Activated CD4-positive, alpha-beta T cell treated with anti-CD3 and anti-CD28 coated beads for 36 hours (primary cell): ENCODE measurements around the gene SNX9. TPM values are rescaled to one million over a fixed set of nuclear protein-coding genes. Genes with fewer than 3 reads are reported as not detected.
"Not testable (repeated sequence)": the region's sequence is repeated elsewhere in the genome, so short reads cannot be mapped to it uniquely, and the experiment has no call there.

Experiments
- ATAC-seq: fragments of 200-7000 bp; cut with Tn5 transposase; one replicate; pipeline ENCODE4 v1.10.0; 2021; ENCODE audit warnings: mild to moderate bottlenecking, moderate library complexity
- CTCF ChIA-PET: fragments of 350-600 bp; sonication (Branson Sonifier 250); formaldehyde crosslinking; loops from one replicate; lab custom pipeline; 2021; ENCODE audit warnings: antibody characterized with exemption; lab: Charles Lee
- POLR2A ChIA-PET: fragments of 350-600 bp; sonication (Branson Sonifier 250); formaldehyde crosslinking; loops from one replicate; lab custom pipeline; 2021; ENCODE audit warnings: antibody characterized with exemption, inconsistent platforms; lab: Charles Lee
- DNase-seq: peaks from one replicate; pipeline ENCODE4 v3.0.0-alpha.2; 2020
- H3K27ac Mint-ChIP-seq: one replicate; pipeline ENCODE4 v1.8.0; 2021; ENCODE audit warnings: mixed read lengths
- H3K27me3 Mint-ChIP-seq: one replicate; pipeline ENCODE4 v1.8.0; 2021; ENCODE audit warnings: mixed read lengths
- H3K36me3 Mint-ChIP-seq: one replicate; pipeline ENCODE4 v1.8.0; 2021; ENCODE audit warnings: low read depth, mixed read lengths
- H3K4me1 Mint-ChIP-seq: one replicate; pipeline ENCODE4 v1.8.0; 2021; ENCODE audit warnings: mixed read lengths
- H3K4me3 Mint-ChIP-seq: one replicate; pipeline ENCODE4 v1.8.0; 2021; ENCODE audit warnings: mild to moderate bottlenecking, moderate library complexity, mixed read lengths
- H3K9me3 Mint-ChIP-seq: one replicate; pipeline ENCODE4 v1.8.0; 2021; ENCODE audit warnings: low read depth, mixed read lengths
- intact Hi-C, 2 experiments: fragments of 100-400 bp; cut with DNase I in 1 of 2; cut with micrococcal nuclease in 1 of 2; formaldehyde crosslinking; loops; one replicate each; pipeline versions ENCODE4 v1.14.2 to v1.15.1; 2022 to 2024; cut with DNase I, micrococcal nuclease
- total RNA-seq, 2 experiments: library from RNA; stranded (reverse); gene quantifications; one replicate each; pipeline ENCODE4 v1.2.3, GENCODE V29; 2021

Gene SNX9
- total RNA-seq, 2 experiments from 2014 or later, result 39.4 to 43.3 TPM

DNA sequence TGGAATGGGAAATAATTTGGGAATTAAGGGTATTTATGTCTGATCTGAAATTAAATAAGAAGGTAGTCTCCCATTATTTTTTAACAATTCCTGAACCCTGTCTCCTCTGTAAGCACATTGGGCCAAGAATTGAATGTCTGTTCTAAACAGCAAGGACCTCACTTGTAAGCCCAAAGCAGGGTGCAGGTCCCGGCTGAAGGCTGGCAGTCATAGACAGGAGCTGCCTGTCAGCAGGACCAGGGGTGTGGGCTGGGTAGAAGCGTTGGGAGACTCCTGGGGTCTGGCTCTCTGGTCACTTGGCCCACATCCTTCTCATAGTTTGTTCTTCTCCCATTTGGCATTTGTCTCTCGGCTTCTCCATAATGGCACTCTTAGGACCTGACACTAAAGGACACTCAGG, 75.6 kb downstream of the SNX9 start:
- H3K9me3 Mint-ChIP-seq, result no peaks in the 10 kb centered on the region
- peaks cover 48% of the 10 kb centered on the region for H3K36me3 Mint-ChIP-seq
- intact Hi-C loops, result loop anchor here in 1 of 2 experiments (5.0 to 10.0 kb wide), 2 partner anchors 586 to 794 kb away; no protein-coding TSS in a partner anchor
- ChIA-PET POLR2A (no interaction called here), CTCF (interaction anchor here (0.6 to 1.2 kb wide), 5 partner anchors 13 to 284 kb away, joined by 3 read pairs; no protein-coding TSS in a partner anchor)
- peaks cover 12% of the 10 kb centered on the region for H3K4me1 Mint-ChIP-seq
- no peaks in the 10 kb centered on the region for H3K27me3 Mint-ChIP-seq
- no peak overlapping the region for H3K4me3 Mint-ChIP-seq
- DNase-seq, result no peak
- ATAC-seq, result no peak
- no peak overlapping the region for H3K27ac Mint-ChIP-seq

DNA sequence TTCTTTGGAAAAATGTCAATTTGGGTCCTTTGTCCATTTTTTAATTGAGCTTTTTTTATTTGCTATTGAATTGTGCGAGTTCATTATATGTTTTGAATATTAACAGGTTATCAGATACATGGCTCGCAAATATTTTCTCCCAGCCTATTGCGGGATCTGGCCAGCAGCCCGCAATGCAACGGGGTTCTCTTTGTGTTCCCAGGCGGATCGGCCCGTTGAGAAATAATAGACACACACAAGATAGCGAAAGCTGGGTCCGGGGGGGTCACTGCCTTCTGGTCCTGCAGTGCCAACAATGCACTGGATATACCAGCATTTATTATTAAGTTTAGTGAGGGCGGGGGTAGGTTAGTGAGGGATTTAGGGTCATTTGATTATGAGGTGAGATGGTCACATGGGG, 77.2 kb downstream of the SNX9 start:
- ATAC-seq, DNase-seq, H3K27me3 Mint-ChIP-seq, POLR2A ChIA-PET, H3K27ac Mint-ChIP-seq, H3K4me3 Mint-ChIP-seq, H3K9me3 Mint-ChIP-seq: not testable (repeated sequence)
- CTCF ChIA-PET, result interaction anchor here (1.0 kb wide), 1 partner anchor 27 kb away, joined by 3 read pairs; no protein-coding TSS in a partner anchor
- H3K4me1 Mint-ChIP-seq, result peaks cover 10% of the 10 kb centered on the region
- intact Hi-C loops, result loop anchor here in 1 of 2 experiments (10.0 kb wide), 1 partner anchor 175 kb away; no protein-coding TSS in a partner anchor
- peaks cover 47% of the 10 kb centered on the region for H3K36me3 Mint-ChIP-seq

DNA sequence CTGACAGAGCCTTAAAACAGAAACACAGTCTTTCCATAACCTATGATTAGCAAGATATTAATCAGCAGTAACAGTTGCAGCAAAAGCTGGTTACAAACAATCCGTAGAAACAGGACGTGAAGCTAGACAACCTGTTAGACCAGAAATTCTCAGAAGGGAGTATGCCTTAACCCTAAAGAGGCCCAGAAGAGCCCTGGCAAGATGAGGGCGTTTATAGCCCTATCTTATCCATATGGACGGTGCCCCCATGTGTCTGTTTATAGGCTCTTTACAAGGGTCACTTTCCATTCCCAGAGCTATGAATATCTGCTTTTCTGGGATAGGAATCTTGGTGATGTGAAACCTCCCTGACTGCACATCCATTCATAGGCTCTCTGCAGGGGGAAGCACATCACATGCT, 77.7 kb downstream of the SNX9 start:
- H3K4me3 Mint-ChIP-seq, H3K9me3 Mint-ChIP-seq, DNase-seq, ATAC-seq, POLR2A ChIA-PET, H3K27me3 Mint-ChIP-seq, H3K27ac Mint-ChIP-seq: not testable (repeated sequence)
- peaks cover 52% of the 10 kb centered on the region for H3K36me3 Mint-ChIP-seq
- CTCF ChIA-PET, result interaction anchor here (0.8 to 1.0 kb wide), 3 partner anchors 21 to 166 kb away, joined by 3 to 4 read pairs (median 3); no protein-coding TSS in a partner anchor
- intact Hi-C loops, result loop anchor here in 1 of 2 experiments (10.0 kb wide), 1 partner anchor 174 kb away; no protein-coding TSS in a partner anchor
- peaks cover 10% of the 10 kb centered on the region for H3K4me1 Mint-ChIP-seq

DNA sequence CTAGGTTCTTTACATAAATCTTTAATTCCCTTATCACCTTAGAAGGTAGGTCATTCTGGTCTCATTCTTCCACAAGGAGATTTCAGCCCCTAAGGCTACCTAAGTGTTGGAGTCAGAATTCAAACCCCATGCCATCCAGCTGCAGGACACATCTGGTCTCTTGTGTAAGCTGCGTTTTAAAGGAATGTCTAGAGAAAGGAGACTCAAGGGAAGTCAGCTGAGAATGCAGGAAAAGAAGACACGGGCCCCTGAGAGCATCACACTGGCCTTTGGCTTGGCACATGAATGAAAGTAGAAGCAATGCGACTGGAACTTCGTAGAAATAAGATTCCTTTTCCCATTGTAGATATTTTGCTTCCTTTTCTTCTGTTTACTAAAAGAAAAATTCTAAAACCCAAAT, 82.0 kb downstream of the SNX9 start:
- POLR2A ChIA-PET, result no interaction called here
- no peak for DNase-seq
- Mint-ChIP-seq H3K27me3 (no peaks in the 10 kb centered on the region), H3K4me1 (peaks cover 22% of the 10 kb centered on the region), H3K9me3 (no peaks in the 10 kb centered on the region), H3K27ac (no peak overlapping the region), H3K4me3 (no peak overlapping the region), H3K36me3 (peaks cover 64% of the 10 kb centered on the region)
- intact Hi-C loops, result loop anchor here in 1 of 2 experiments (10.0 kb wide), 1 partner anchor 170 kb away; no protein-coding TSS in a partner anchor
- CTCF ChIA-PET, result interaction anchor here (0.7 to 1.6 kb wide), 5 partner anchors 9 to 149 kb away, joined by 3 to 4 read pairs (median 3); no protein-coding TSS in a partner anchor
- no peak for ATAC-seq

DNA sequence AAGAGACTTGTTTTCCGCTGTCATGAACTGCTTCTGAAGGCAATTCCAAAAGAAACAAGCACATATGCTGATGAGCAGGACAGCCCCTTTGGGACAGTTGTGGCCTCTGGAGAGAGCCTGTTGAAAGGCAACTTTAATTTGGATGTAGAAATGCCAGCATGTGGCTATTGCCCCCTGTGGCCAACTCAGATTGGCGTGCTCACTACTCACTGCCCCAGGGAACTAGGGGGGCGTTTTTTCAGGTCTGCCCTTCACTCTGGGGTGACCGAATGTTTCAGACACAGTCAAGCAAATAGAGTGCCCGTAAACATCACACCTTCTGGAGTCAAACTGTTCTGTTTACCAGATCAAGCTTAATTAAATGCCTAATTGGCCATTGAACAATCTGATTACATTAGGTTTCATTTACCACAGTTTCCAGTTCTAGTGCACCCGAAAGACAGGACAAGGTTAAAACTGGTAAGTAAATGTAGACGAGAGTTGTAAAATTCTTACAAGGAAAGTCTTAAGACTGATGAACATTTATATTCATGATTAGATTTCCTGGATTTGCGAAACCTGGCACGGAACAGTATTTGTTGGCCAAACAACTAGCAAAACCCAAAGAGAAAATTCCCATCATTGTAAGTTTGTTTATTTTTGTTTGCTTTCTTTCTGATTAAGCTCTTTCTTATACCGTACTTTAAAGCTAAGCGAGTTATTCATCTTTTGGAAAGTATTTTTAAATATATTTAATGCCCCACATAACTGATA, 82.7 kb downstream of the SNX9 start:
- H3K27me3 Mint-ChIP-seq, result no peaks in the 10 kb centered on the region
- peaks cover 68% of the 10 kb centered on the region for H3K36me3 Mint-ChIP-seq
- ChIA-PET POLR2A (no interaction called here), CTCF (interaction anchor here (0.9 to 1.6 kb wide), 6 partner anchors 8 to 150 kb away, joined by 3 to 5 read pairs (median 4); no protein-coding TSS in a partner anchor)
- intact Hi-C loops, result loop anchor here in 1 of 2 experiments (10.0 kb wide), 1 partner anchor 169 kb away; no protein-coding TSS in a partner anchor
- H3K4me1 Mint-ChIP-seq, result peaks cover 21% of the 10 kb centered on the region
- H3K27ac Mint-ChIP-seq, result no peak overlapping the region
- H3K4me3 Mint-ChIP-seq, result no peak overlapping the region
- ATAC-seq, result no peak
- DNase-seq, result no peak
- H3K9me3 Mint-ChIP-seq, result no peaks in the 10 kb centered on the region

DNA sequence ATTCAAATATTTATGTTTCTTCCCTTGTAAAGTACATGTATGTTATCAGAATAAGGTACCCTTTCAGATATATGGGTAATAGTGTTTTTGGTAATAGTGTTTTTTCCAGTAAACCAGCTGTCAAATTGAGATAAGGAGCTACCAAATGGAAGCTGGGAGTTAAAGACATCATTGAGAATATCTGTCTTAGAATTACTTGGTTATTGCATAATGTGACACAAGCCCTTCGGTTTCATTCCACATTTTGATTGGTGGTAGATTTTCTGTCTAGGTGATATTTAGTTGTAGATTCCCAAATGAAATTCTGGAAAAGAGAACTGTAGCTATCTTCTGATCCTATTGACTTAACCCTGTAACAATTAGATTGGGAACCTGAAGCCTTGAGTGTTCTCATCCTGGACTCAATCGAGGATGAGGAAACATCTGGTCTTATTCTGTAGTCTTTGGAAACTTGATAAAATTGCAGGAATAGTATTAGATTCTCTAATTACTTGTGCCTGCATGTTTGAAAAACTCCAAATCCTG, 83.6 kb downstream of the SNX9 start:
- Mint-ChIP-seq H3K27me3 (no peaks in the 10 kb centered on the region), H3K4me3 (no peak overlapping the region), H3K27ac (no peak overlapping the region), H3K4me1 (peaks cover 23% of the 10 kb centered on the region), H3K36me3 (peaks cover 68% of the 10 kb centered on the region), H3K9me3 (no peaks in the 10 kb centered on the region)
- ChIA-PET CTCF (interaction anchor here (1.0 to 1.6 kb wide), 5 partner anchors 13 to 166 kb away, joined by 3 to 5 read pairs (median 3); no protein-coding TSS in a partner anchor), POLR2A (interaction anchor here (0.7 kb wide), 1 partner anchor 1310 kb away, joined by 4 read pairs; no protein-coding TSS in a partner anchor)
- DNase-seq (no peak), ATAC-seq (no peak)
- intact Hi-C loops, result loop anchor here in 1 of 2 experiments (10.0 kb wide), 1 partner anchor 168 kb away; no protein-coding TSS in a partner anchor

DNA sequence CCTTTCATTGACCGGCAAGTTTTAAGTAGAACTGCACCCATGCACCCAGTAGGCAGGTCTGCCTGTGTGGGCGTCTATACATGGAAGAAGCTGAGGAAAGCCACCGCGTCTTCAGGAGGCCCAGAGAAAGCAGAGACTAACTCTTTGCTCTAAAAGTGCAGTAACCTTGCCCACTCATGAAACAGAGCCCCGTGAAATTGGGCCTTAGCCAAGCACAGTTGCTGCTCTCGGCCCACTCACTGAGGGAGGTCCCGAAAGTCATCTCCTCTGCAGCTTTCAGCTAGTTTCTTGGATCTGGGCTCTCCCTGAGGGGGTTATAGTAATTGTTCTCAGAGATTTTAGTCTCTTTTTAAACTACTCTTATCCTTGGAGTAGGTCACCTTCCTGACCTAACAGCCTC, 84.6 kb downstream of the SNX9 start:
- DNase-seq (no peak), ATAC-seq (no peak)
- no peak overlapping the region for H3K27ac Mint-ChIP-seq
- intact Hi-C loops, result loop anchor here in 1 of 2 experiments (10.0 kb wide), 1 partner anchor 167 kb away; no protein-coding TSS in a partner anchor
- POLR2A ChIA-PET, result interaction anchor here (0.7 kb wide), 1 partner anchor 1311 kb away, joined by 4 read pairs; no protein-coding TSS in a partner anchor
- H3K9me3 Mint-ChIP-seq, result no peaks in the 10 kb centered on the region
- peaks cover 66% of the 10 kb centered on the region for H3K36me3 Mint-ChIP-seq
- CTCF ChIA-PET, result interaction anchor here (1.1 to 1.3 kb wide), 3 partner anchors 14 to 165 kb away, joined by 3 to 4 read pairs (median 3); no protein-coding TSS in a partner anchor
- H3K4me3 Mint-ChIP-seq, result no peak overlapping the region
- H3K27me3 Mint-ChIP-seq, result no peaks in the 10 kb centered on the region
- H3K4me1 Mint-ChIP-seq, result peaks cover 23% of the 10 kb centered on the region

DNA sequence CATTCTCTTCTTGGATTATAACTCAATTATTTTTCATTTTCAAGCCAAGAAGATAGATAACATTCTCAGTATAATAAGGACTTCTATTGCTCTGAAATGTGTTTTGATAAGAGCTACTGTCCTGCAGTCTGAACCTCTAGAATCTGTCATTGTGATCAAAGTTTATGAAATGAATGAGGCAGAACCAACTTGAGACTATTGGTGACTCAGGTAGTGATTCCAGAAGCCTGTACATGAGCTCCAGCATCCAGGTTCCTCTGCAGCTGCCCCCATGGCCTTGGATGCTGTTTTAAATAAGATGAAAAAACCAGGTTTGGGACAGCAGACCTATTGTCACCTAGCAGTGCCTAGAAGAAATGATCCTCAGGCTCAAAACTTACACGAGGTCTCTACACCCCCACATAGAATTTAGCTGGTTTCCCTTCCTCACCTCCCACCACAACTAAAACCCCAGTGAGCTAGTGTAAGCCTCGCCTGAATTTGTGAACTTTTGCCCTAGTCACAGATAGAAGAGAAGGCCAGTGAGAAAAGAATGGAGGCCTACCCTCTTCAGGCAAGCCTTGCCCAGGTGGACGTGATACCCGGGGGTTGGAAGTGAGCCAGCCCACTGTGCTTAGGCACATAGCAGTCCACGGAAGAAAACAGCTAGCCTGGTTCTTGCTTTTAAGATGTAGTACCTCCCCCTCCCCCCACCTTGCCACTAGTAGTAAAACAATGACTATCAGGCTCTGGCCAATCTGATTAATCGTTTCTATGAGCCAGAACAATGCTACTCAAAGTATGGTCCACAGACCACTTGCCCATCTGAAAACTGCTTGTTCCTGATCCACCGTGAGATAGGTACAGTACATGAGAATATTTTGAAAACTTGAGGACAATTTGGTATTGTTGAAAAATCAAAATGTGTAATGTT, 85.6 kb downstream of the SNX9 start:
- H3K4me1 Mint-ChIP-seq, result peaks cover 22% of the 10 kb centered on the region
- intact Hi-C loops, result loop anchor here in 1 of 2 experiments (10.0 kb wide), 1 partner anchor 166 kb away; no protein-coding TSS in a partner anchor
- ChIA-PET POLR2A (interaction anchor here (0.5 kb wide), 1 partner anchor 62 kb away, joined by 4 read pairs; no protein-coding TSS in a partner anchor), CTCF (interaction anchor here (0.8 to 1.5 kb wide), 5 partner anchors 12 to 306 kb away, joined by 3 to 4 read pairs (median 3); no protein-coding TSS in a partner anchor)
- DNase-seq, result no peak
- peak; percentile 80 for ATAC-seq
- H3K27ac Mint-ChIP-seq, result peak overlapping the region; percentile 15
- H3K9me3 Mint-ChIP-seq, result no peaks in the 10 kb centered on the region
- H3K4me3 Mint-ChIP-seq, result no peak overlapping the region
- H3K27me3 Mint-ChIP-seq, result no peaks in the 10 kb centered on the region
- H3K36me3 Mint-ChIP-seq, result peaks cover 60% of the 10 kb centered on the region

DNA sequence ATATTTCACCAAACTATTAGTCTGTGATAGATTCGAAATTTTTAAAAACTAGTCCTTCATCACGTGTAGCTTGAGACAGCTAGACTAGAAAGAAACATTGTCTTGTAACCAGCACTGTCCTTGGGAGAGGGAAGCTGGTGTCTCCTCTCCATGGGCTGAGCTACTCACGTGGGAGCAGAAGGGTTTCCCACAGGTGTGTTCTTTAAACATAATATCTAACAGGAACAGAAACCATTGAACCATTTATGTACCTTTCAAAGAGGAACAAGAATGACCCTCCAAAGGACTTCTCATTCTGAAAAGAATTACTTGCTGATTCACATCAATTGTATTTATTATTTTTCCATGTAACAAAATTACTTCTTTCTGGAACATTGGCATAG, 86.2 kb downstream of the SNX9 start:
- Mint-ChIP-seq H3K27me3 (no peaks in the 10 kb centered on the region), H3K4me3 (no peak overlapping the region), H3K27ac (no peak overlapping the region), H3K4me1 (peaks cover 22% of the 10 kb centered on the region), H3K36me3 (peaks cover 64% of the 10 kb centered on the region), H3K9me3 (no peaks in the 10 kb centered on the region)
- intact Hi-C loops, result loop anchor here in 1 of 2 experiments (10.0 kb wide), 1 partner anchor 166 kb away; no protein-coding TSS in a partner anchor
- no peak for DNase-seq
- POLR2A ChIA-PET, result interaction anchor here (1.3 kb wide), 1 partner anchor 117 kb away, joined by 4 read pairs; no protein-coding TSS in a partner anchor
- CTCF ChIA-PET, result interaction anchor here (1.0 to 1.5 kb wide), 3 partner anchors 11 to 305 kb away, joined by 3 to 4 read pairs (median 3); no protein-coding TSS in a partner anchor
- no peak for ATAC-seq

DNA sequence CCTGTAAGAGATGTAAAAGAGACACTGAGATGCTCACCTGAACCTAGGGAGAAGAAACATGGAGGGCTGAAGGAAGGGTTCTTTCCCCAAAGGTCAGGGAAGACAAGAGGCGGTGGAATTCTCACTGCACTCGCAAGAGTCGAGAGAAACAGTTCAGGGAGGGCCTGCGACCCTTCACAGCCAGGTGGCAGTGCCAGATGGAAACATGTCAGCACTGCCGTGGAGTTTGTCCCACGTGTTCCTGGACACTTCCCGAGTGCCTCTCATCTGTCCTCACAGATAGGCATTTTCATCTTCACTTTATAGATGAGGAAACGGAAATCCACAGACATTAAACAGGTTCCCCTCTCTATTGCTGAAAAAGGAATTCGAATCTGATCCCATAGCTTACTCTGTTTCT, 88.2 kb downstream of the SNX9 start:
- Mint-ChIP-seq H3K36me3 (peaks cover 62% of the 10 kb centered on the region), H3K9me3 (no peaks in the 10 kb centered on the region), H3K27ac (peak overlapping the region; percentile 28), H3K27me3 (no peaks in the 10 kb centered on the region), H3K4me1 (peaks cover 22% of the 10 kb centered on the region), H3K4me3 (no peak overlapping the region)
- no peak for ATAC-seq
- no peak for DNase-seq
- ChIA-PET POLR2A (no interaction called here), CTCF (interaction anchor here (0.6 kb wide), 1 partner anchor 13 kb away, joined by 3 read pairs; no protein-coding TSS in a partner anchor)
- intact Hi-C loops, result no loop called here
